Umbilical cord (tissue), 2 donors: Measurements from ENCODE around the gene HMOX1. TPM values are rescaled to one million over a fixed set of nuclear protein-coding genes. Genes with fewer than 3 reads are reported as not detected.
"Not testable (repeated sequence)": the region's sequence is repeated elsewhere in the genome, so short reads cannot be mapped to it uniquely, and the experiment has no call there.

Experiments
- DNase-seq: peaks from one replicate; pipeline ENCODE4 v3.0.0-alpha.2; 2015; ENCODE audit warnings: low spot score
- total RNA-seq: library from RNA; depleted of rRNA; stranded (reverse); fragments of >200 nt; gene quantifications from one replicate; pipeline ENCODE4 v1.2.3, GENCODE V29; 2014; ENCODE audit warnings: low replicate concordance; ENCODE audit not compliant: insufficient read depth

The HMOX1 gene
- total RNA-seq, 1 donor from 2014 or later = 9.6 TPM

- DNase-seq = no peak
Measured at GRCh38 chr22:35432228-35432905, 51.5 kb downstream of the HMOX1 start.

GRCh38 chr22:35434061-35434710, 53.3 kb downstream of the HMOX1 start:
- DNase-seq = no peak

- no peak for DNase-seq
Measured at GRCh38 chr22:35435201-35435740, 54.4 kb downstream of the HMOX1 start.

GRCh38 chr22:35436421-35436820, 55.5 kb downstream of the HMOX1 start:
- no peak for DNase-seq

- no peak for DNase-seq
Measured at GRCh38 chr22:35437049-35437448, 56.2 kb downstream of the HMOX1 start.

- DNase-seq = not testable (repeated sequence)
Measured at GRCh38 chr22:35438673-35439364, 57.9 kb downstream of the HMOX1 start.

- no peak for DNase-seq
Measured at GRCh38 chr22:35439365-35439717, 58.4 kb downstream of the HMOX1 start.

GRCh38 chr22:35440129-35440528, 59.2 kb downstream of the HMOX1 start:
- DNase-seq = no peak

GRCh38 chr22:35441489-35442100, 60.7 kb downstream of the HMOX1 start:
- DNase-seq = no peak

GRCh38 chr22:35442471-35442870, 61.6 kb downstream of the HMOX1 start:
- no peak for DNase-seq

- no peak for DNase-seq
Measured at GRCh38 chr22:35443338-35443737, 62.4 kb downstream of the HMOX1 start.

Other genes starting within 250 kb of the HMOX1 start
- gene HMGXB4, start 123.6 kb upstream of the HMOX1 start, total RNA-seq = 9.1 TPM
- 53.0 TPM for gene TOM1, start 81.2 kb upstream of the HMOX1 start, total RNA-seq
- gene MCM5, start 19.0 kb downstream of the HMOX1 start, total RNA-seq = 16.4 TPM
- not detected for gene RASD2, start 159.7 kb downstream of the HMOX1 start, total RNA-seq
- gene MB, start 236.2 kb downstream of the HMOX1 start, total RNA-seq = 1.7 TPM